Measurements from ENCODE around the gene PAGE4. TPM values are rescaled to one million over a fixed set of nuclear protein-coding genes. Genes with fewer than 3 reads are reported as not detected.

The PAGE4 gene
- total and polyA plus RNA-seq, 2 donors (not counting 1 experiment from before 2014, with no cell fraction given), result not detected

GRCh38 chrX:49793686-49794085 is 35.4 kb upstream of the PAGE4 start:
- no peak overlapping the region for H3K27ac ChIP-seq (ENCODE audit: insufficient read depth, low read length)
- H3K4me3 ChIP-seq (replicated peaks in 1 of 4; ENCODE audit: control extremely low read depth in 1 of 4, insufficient read depth in 1 of 4, low read depth in 3 of 4, low read length in 4 of 4), result no peak overlapping the region
- TF ChIP-seq EZH2 (IDR thresholded peaks at IDR 0.05; ENCODE audit: low read length, missing control alignments), result no peak
- no peak for TF ChIP-seq CTCF (conservative IDR thresholded peaks at IDR 0.05 in 1 of 2, IDR thresholded peaks at IDR 0.05 in 1 of 2; ENCODE audit: low read depth in 1 of 2, low read length in 2 of 2)
- no peaks in the 10 kb centered on the region for H3K27me3 ChIP-seq (ENCODE audit: control insufficient read depth, insufficient read depth, low read length)
- H3K4me2 ChIP-seq (ENCODE audit: extremely low read depth, insufficient read depth, low read length), result no peak overlapping the region
- H3K9ac ChIP-seq (ENCODE audit: insufficient read depth, low read length), result no peak overlapping the region
- no peaks in the 10 kb centered on the region for H3K4me1 ChIP-seq (ENCODE audit: control insufficient read depth, extremely low read depth, insufficient read depth, low read length)
- no peaks in the 10 kb centered on the region for H3K79me2 ChIP-seq (ENCODE audit: control insufficient read depth, insufficient read depth, low read length)
- H4K20me1 ChIP-seq (ENCODE audit: control insufficient read depth, extremely low read depth, insufficient read depth, low read length), result no peaks in the 10 kb centered on the region
- no peaks in the 10 kb centered on the region for H3K36me3 ChIP-seq (ENCODE audit: control insufficient read depth, insufficient read depth, low read length)
- H2AFZ ChIP-seq (ENCODE audit: low read length), result no peak overlapping the region
- H3K9me3 ChIP-seq (ENCODE audit: control insufficient read depth, insufficient read depth, low read depth, low read length), result no peaks in the 10 kb centered on the region
- DNase-seq (ENCODE audit: low read depth in 2 of 2), result no peak

GRCh38 chrX:49799828-49800227 is 29.3 kb upstream of the PAGE4 start:
- TF ChIP-seq EZH2 (IDR thresholded peaks at IDR 0.05; ENCODE audit: low read length, missing control alignments) (no peak), CTCF (conservative IDR thresholded peaks at IDR 0.05 in 1 of 2, IDR thresholded peaks at IDR 0.05 in 1 of 2; ENCODE audit: low read depth in 1 of 2, low read length in 2 of 2) (no peak)
- DNase-seq (ENCODE audit: low read depth in 2 of 2), result no peak
- H3K27ac ChIP-seq (ENCODE audit: insufficient read depth, low read length), result no peak overlapping the region
- no peaks in the 10 kb centered on the region for H4K20me1 ChIP-seq (ENCODE audit: control insufficient read depth, extremely low read depth, insufficient read depth, low read length)
- H3K9ac ChIP-seq (ENCODE audit: insufficient read depth, low read length), result no peak overlapping the region
- H3K27me3 ChIP-seq (ENCODE audit: control insufficient read depth, insufficient read depth, low read length), result no peaks in the 10 kb centered on the region
- H3K4me1 ChIP-seq (ENCODE audit: control insufficient read depth, extremely low read depth, insufficient read depth, low read length), result no peaks in the 10 kb centered on the region
- no peaks in the 10 kb centered on the region for H3K79me2 ChIP-seq (ENCODE audit: control insufficient read depth, insufficient read depth, low read length)
- H3K9me3 ChIP-seq (ENCODE audit: control insufficient read depth, insufficient read depth, low read depth, low read length), result no peaks in the 10 kb centered on the region
- no peaks in the 10 kb centered on the region for H3K36me3 ChIP-seq (ENCODE audit: control insufficient read depth, insufficient read depth, low read length)
- no peak overlapping the region for H2AFZ ChIP-seq (ENCODE audit: low read length)
- H3K4me3 ChIP-seq (replicated peaks in 1 of 4; ENCODE audit: control extremely low read depth in 1 of 4, insufficient read depth in 1 of 4, low read depth in 3 of 4, low read length in 4 of 4), result no peak overlapping the region
- H3K4me2 ChIP-seq (ENCODE audit: extremely low read depth, insufficient read depth, low read length), result no peak overlapping the region

GRCh38 chrX:49809891-49810632 is 19.0 kb upstream of the PAGE4 start:
- no peak overlapping the region for H2AFZ ChIP-seq (ENCODE audit: low read length)
- H4K20me1 ChIP-seq (ENCODE audit: control insufficient read depth, extremely low read depth, insufficient read depth, low read length), result no peaks in the 10 kb centered on the region
- no peaks in the 10 kb centered on the region for H3K36me3 ChIP-seq (ENCODE audit: control insufficient read depth, insufficient read depth, low read length)
- no peaks in the 10 kb centered on the region for H3K27me3 ChIP-seq (ENCODE audit: control insufficient read depth, insufficient read depth, low read length)
- H3K4me3 ChIP-seq (replicated peaks in 1 of 4; ENCODE audit: control extremely low read depth in 1 of 4, insufficient read depth in 1 of 4, low read depth in 3 of 4, low read length in 4 of 4), result no peak overlapping the region
- H3K4me2 ChIP-seq (ENCODE audit: extremely low read depth, insufficient read depth, low read length), result no peak overlapping the region
- H3K9ac ChIP-seq (ENCODE audit: insufficient read depth, low read length), result no peak overlapping the region
- DNase-seq (ENCODE audit: low read depth in 2 of 2), result no peak
- no peaks in the 10 kb centered on the region for H3K9me3 ChIP-seq (ENCODE audit: control insufficient read depth, insufficient read depth, low read depth, low read length)
- no peaks in the 10 kb centered on the region for H3K4me1 ChIP-seq (ENCODE audit: control insufficient read depth, extremely low read depth, insufficient read depth, low read length)
- H3K79me2 ChIP-seq (ENCODE audit: control insufficient read depth, insufficient read depth, low read length), result no peaks in the 10 kb centered on the region
- TF ChIP-seq CTCF (conservative IDR thresholded peaks at IDR 0.05 in 1 of 2, IDR thresholded peaks at IDR 0.05 in 1 of 2; ENCODE audit: low read depth in 1 of 2, low read length in 2 of 2) (no peak), EZH2 (IDR thresholded peaks at IDR 0.05; ENCODE audit: low read length, missing control alignments) (no peak)
- no peak overlapping the region for H3K27ac ChIP-seq (ENCODE audit: insufficient read depth, low read length)
